ENCODE data around the gene SEMA4F.

DNA sequence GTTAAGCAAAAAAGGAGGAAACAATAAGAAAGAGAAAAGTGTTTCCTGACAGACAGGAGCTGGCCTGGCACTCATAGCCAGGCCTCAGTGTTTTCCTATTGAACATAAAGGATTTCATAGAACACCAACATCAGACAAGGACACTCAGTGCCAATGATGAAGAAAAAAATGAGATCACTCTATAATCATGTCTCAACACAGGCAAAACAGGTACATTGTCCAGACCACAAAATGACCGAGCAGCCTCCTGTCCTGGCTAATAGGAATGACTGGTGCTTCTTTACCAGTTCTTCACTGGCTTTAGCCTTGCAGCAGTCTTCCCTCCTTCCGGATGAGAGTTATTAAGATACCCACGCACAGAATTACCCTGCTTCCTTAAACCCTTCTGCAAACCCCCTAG, 35.6 kb downstream of the SEMA4F start:
- TF ChIP-seq, protein P1, sequence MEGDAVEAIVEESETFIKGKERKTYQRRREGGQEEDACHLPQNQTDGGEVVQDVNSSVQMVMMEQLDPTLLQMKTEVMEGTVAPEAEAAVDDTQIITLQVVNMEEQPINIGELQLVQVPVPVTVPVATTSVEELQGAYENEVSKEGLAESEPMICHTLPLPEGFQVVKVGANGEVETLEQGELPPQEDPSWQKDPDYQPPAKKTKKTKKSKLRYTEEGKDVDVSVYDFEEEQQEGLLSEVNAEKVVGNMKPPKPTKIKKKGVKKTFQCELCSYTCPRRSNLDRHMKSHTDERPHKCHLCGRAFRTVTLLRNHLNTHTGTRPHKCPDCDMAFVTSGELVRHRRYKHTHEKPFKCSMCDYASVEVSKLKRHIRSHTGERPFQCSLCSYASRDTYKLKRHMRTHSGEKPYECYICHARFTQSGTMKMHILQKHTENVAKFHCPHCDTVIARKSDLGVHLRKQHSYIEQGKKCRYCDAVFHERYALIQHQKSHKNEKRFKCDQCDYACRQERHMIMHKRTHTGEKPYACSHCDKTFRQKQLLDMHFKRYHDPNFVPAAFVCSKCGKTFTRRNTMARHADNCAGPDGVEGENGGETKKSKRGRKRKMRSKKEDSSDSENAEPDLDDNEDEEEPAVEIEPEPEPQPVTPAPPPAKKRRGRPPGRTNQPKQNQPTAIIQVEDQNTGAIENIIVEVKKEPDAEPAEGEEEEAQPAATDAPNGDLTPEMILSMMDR (IDR thresholded peaks at IDR 0.05; ENCODE audit: low read depth, low read length): no peak
- TF ChIP-seq EZH2phosphoT487 (IDR thresholded peaks at IDR 0.05; ENCODE audit: low read depth): no peak

Data from OCI-LY3 (cell line).